T-helper 1 cell (primary cell): Measurements from ENCODE around the gene DNAJC16.
"Not testable (repeated sequence)": the region's sequence is repeated elsewhere in the genome, so short reads cannot be mapped to it uniquely, and the experiment has no call there.

Experiments
- DNase-seq, 5 donors: peaks; one replicate each; pipeline ENCODE4 v3.0.0-alpha.2; 2012 to 2020

The DNAJC16 gene

DNA sequence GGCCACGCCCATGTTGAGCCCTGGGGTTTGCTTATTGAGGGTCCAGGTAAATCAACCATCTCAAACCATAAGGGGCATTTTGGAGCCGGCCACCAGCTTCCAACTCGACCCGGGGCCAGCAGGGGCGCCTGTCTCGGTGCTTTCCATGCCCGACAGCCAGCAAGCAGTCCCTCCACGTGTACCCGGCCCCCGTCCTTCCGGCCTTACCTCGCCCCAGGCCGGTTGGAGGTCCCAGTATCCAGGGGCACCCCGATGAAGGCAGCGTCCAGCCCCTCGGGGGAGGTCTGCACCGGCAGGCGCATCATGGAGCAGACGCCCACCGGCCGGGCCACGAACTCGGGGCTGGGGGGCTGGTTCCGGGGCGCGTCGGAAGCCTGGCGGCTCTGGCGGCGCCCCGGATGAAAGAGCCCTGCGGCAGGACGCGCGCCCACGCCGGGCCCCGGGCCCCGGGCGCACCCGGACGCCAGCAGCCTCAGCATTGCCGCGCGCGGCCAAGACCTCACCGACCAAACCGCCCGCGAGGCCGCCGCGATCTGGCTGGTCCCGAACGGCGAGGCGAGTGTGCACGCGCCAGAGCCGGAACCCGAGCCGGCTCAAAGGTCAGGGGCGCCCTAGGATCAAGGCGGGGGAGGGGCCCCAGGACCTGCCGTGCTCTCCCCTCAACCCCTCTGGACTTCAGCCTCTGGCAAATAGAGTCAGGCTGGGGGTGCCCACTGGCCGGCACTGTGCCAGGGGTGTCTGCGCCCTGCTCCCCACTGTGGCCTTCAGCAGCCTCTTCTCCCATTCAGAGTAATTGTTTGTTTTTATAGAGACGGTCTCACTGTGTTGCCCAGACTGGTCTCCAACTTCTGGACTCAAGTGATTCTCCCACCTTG lies 58.1 kb downstream of the DNAJC16 start, which contains the start of gene AGMAT:
TSS of gene AGMAT (minus strand) at position 563 of the 875 bp plus-strand sequence. CDS start at position 479, 84 bp downstream.
- DNase-seq, result peak in 4 of 5 donors; percentile 15 to 71 (median 34)

DNA sequence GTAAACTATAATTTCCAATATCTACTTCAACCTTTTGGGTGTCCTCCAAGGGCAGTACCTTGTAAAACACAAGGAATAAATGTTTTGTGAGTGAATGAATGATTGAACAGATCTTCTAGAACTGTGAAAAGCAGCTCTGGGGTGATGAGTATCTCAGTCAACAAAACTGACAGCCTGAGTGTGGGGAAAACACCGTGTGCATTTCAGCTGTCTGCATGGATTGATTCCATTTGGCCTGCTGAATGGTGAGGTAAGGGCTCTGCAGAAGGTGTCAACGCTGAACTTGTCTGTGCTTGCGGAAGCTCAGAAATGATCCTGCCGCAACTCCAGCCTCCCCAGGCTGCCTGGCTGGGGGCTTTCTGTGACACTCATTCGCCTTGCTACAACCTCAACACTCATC lies 65.6 kb downstream of the DNAJC16 start:
- no peak for DNase-seq

DNA sequence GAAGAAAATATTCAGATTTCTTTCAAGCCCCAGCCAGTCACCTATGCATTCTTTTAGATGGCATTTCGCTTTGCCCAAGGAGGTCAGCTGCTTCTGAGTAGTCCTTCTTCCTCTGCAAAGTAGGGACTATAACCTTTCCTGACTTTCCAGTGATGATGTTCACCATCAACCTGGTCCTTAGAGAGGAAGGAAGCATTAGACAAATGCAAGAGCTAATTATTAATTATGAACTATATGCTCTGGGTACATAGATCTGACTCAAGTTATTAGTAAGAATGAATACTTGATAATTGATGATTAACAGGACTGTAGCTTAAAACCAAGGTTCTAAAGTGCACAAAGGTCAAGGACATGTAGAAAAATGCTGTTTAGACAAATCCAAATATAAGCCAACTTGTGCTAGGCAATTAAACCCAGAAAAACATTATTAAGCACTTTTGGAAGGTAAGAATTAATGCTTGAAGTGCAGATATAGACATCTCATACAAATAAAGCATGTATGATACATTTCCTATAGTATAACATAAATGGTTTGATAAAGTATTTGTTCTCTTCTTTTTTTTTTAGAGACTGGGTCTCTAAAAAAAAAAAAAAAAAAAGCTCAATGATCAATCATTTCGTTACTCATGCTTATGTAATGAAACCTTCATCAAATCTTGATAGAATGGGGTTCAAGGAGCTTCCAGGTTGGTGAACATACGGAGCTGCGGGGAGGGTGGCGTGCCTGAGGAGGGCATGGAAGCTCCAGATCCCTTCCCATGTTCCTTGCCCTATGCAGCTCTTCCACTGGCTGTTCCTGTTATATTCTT lies 69.4 kb downstream of the DNAJC16 start:
- no peak for DNase-seq

DNA sequence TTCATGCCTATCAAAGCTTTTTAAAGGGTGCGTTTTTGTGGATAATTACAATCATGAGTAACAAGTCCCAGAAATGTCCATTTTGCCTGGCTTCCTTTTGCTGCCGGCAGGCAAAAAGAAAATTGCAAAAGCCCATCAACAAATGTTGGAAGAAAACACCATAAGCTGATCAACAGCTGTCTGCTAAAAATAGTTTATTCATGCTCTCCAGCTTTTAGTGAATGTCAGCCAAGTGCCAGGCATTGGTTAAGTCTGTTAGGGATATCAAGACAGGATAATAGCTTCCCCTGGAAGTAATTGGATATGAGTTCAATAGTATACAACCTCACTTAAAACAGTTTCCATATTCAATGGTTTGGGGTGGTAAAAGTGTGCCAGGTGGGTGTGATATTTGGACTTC lies 71.8 kb downstream of the DNAJC16 start:
- DNase-seq, result no peak

DNA sequence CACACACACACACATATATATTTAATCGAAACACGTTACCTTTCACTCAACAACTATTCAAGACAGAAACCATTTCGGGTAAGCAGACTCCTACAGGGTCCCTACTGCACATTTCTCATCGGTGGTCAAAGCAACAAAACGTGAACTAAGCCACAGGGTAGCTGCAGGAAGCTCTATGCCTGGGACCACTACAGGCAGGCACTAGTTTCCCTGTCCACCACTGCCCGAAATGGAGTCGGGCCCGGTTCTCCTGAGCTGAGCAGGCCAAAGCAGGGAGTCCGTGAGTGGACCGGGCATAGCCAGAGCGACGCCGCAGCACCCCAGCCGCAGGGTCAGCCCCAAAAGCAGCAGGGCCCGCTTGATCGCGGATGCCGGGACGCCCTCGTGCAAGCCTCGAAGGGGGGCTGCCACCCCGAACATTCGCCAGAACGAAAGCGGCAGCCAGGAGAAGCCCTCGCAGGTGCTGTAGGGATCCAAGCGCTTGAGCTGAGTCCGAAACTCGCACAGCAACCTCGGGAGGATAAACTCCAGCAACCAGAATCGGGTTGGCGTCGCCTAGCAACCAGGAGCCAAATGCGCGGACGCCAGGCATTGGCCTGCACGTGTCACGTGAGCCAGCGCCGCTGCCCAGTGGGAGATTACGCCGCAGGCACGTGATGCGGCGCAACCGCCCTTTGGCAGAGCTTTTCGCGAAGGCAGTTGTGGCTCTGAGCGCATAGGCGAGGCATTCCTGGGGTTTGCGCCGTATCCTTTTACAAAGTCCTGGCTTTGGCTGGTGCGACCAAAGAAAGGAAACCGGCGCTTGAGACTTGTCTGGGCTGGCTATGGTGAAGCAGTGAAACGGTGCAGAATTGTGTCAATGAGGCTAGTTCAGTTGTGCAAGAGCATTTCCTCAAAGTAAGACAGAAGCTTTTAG lies 76.7 kb downstream of the DNAJC16 start:
- peak; percentile 79 to 95 (median 90) for DNase-seq

DNA sequence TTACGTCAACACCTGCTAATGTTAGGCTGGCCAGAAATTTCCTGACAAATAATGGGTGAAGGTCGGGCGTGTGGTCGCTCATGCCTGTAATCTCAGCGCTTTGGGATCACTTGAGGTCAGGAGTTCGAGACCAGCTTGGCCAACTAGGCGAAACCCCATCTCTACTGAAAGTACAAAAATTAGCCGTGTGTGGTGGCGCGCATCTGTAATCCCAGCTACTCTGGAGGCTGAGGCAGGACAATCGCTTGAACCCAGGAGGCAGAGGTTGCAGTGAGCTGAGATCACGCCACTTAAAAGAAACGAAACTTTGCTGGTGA lies 77.3 kb downstream of the DNAJC16 start:
- DNase-seq, result not testable (repeated sequence)

DNA sequence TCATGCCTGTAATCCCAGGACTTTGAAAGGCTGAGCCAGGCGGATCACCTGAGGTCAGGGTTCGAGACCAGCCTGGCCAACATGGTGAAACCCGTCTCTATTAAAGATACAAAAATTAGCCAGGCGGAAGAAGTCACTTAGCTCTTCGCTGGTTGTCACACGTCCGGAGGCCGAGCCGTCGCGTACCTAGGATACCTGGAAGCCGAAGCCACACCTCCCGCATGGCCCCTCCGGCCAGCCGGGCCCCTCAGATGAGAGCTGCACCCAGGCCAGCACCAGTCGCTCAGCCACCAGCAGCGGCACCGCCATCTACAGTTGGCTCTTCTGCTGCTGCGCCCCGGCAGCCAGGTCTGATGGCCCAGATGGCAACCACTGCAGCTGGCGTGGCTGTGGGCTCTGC lies 77.8 kb downstream of the DNAJC16 start:
- DNase-seq, result not testable (repeated sequence)

DNA sequence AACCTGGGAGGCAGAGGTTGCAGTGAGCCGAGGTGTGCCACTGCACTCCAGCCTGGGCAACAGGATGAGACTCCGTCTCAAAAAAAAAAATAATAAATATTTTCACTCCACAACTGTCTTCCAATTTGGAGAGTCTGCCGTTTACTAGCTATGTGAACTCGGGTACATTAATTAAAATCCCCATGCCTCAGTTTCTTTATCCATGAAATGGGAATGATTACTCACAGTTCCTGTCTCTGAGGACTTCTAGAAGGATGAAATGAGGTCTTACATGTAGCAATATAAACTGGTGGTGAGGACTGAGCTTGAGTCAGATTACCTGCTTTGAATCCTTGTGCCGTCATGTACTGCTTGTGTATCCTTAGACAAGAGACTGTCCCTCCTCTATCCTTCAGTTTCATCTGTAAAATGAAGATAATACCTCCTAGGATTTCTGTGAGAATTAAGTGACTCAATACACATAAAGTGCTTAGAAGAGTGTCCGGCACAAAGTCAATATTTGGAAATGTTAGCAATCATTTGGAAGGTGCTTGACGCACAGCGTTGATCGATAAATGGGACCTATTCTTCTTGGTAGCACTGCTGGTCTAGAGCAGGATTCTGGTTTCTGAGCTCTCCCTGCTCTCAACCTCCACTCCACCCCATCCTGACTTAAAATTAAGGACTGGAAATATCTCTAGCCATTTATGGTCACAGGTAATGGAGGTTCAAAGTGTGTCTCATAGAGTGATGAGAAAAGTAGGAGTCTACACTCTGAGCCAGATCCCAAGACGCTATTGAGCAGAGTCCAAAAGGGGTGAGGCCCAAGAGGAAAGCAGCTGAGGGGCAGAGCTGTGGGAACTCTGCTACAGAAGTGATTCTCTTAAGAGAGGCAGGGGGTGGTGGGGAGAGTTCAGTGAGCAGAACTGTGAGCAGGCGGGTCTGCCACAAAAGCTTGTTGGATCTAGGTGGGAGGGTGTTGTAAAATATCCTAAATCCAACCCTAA lies 79.0 kb downstream of the DNAJC16 start:
- DNase-seq, result no peak

DNA sequence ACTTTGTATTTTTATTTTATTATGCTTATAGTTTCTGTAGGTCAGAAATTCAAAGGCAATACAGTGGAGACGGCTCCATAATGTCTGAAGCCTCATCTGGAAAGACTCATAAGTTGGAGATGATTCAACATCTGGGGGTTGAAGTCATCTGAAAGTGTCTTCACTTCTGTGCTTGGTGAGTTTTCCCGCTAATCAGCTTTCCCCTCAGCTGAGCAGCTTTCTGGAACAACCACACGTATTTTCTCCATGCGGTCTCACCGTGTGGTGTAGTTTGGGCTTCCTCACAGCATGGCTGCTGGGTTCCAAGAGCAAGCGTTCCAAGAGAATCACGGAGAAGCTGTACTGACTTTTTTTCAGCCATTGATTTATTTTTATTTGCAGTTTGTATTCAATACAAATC lies 83.0 kb downstream of the DNAJC16 start:
- no peak for DNase-seq

DNA sequence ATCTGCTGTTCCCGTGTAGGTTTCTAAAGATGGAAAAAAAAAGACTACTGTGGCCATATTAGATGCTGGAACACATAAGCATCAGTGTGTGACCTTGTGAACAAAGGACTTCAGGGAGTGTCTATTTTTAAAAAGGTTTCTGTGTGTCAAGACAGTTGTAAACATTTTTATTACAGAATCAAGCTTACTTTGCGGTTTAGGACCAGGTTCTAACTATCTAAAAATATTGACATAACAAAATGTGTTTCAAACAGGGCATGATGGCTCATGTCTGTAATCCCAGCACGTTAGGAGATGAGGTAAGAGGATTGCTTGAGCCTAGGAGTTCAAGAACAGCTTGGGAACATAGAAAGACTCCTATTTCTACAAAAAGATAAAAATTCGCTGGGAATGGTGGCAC lies 83.5 kb downstream of the DNAJC16 start:
- DNase-seq, result no peak

DNA sequence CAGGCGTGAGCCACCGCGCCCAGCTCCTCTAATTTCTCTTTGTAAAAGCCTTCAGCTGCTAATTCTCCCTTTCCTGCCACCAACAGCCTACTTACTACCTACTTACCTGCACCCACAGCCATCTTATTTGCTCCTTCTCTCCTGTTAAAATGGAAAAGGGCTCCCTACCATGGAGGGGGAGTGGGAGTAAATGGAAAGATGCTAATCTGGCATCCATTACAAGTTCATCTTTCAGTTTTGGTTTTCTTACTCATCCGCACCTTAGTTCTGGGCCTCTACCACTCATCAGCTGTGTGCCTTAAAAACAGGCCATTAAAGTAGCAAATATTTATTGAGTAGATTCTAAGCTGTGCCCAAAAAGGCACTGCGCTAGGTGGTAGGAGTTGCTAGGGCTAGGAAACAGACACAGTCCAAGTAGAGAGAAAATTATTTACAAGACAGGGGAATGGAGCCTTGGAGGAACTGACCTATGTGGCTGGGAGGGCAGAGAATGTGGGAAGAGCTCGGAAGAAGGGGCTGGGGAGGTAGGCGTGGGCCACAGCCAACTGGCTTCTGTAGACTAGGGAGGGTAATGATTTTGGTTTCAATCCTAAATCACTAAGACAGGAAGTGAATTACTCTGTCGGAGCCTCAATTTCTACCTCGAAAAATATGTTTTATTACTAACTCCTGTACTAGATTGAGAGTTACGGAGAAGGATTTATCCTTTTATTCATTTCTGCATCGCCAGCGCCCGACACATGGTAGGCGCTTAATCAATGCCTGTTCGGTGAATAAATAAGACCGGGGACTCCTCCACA lies 89.9 kb downstream of the DNAJC16 start:
- no peak for DNase-seq

DNA sequence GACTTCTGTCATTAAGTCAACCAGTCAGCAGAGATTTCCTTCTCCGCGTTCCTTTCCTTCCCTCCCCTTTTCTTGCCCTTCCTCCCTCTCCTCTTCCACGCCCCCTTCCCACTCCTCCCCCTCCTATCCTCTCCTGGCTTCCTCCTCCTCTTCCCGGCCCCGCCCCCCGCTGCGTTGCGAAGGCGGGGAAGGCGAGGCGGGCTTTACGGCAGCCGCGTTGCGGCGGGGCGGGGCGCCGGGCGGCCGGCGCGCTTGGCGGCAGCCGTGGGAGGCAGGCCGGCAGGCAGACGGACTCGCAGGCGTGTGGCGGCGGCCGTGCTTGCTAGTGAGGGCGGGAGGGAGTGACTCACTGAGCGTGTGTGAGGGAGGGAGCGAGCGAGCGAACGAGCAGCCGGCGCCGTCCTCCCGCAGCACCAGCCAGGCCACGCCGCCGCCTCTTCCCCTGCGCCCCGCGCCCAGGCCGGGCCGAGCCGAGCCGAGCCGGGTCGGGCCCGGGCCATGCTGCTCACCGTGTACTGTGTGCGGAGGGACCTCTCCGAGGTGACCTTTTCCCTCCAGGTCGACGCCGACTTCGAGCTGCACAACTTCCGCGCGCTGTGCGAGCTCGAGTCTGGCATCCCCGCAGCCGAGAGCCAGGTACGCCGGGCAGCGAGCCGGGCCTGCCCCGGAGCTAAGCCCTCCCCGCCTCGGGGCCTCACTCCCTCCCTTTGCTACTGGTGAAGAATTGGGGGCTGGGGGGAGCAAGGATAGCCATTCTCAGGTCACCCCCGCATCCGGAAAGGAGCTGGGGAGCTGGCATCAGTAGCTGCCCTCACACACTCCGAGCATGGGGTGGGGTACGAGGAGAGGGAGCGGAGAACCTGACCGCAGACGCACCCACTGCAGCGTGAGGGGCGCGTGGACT lies 90.8 kb downstream of the DNAJC16 start, which contains the start of gene DDI2:
TSS of gene DDI2 (plus strand) at position 286 of the 904 bp plus-strand sequence. CDS start at position 499, 213 bp downstream.
- peak; percentile 90 to 96 (median 92) for DNase-seq

DNA sequence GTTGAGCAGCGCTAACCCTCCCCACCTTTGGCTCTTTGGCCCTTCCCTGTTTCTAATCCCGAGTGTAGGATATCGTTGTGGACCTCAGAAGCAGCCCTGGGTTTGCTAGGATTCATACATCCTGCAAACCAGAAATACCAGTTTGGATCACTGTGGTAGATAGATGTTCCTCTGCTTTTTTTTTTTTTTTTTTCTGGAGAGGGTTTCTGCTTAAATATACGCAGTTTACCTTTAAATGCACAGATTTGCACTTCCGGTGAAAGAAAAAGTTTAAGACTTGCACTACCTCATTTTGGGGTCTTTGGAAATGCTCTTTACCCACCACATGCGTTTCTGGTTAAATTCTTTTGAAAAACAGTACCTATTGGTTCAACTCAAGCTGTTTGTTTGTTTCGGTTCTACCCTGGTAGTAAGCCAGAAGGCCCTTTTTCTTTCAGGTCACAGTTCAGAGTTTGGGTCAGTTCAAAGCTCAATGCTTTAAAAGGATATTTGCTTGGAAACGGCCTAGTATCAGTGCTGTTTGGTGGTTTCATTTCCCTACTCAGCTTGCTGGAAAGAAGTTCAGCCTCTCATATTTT lies 91.5 kb downstream of the DNAJC16 start:
- DNase-seq, result peak in 1 of 5 donors; percentile 16

DNA sequence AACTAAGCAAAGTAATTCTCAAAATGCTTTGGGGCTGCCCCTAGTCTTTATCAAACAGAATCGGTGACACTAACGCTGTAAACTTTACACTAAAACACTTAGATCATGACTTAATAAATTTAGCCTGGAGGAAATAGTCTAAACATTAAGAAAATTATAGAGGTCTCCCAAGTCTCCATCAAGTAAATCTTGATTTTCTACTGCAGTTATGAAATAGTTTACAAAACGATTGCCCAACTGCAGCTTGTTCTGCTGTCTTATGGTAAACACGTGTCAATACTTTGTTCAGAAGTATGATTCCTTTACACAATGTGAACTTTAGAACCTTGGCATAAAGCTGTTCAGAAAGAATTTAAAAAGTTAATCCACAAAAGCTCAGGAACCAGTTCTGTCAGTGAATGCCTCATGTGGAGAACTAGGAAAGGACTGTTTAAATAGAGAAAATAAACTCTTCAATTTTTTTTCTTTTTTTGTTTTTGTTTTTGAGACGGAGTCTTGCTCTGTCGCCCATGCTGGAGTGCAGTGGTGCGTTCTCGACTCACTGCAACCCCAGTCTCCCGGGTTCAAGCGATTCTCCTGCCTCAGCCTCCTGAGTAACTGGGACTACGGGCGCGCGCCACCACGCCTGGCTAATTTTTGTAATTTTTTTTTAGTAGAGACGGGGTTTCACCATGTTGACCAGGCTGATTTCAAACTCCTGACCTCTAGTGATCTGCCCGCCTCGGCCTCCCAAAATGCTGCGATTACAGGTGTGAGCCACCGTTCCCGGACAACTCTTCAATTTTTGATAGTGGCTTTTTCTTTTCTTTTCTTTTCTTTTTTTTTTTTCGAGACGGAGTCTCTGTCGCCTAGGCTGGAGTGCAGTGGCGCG lies 92.2 kb downstream of the DNAJC16 start:
- no peak for DNase-seq

DNA sequence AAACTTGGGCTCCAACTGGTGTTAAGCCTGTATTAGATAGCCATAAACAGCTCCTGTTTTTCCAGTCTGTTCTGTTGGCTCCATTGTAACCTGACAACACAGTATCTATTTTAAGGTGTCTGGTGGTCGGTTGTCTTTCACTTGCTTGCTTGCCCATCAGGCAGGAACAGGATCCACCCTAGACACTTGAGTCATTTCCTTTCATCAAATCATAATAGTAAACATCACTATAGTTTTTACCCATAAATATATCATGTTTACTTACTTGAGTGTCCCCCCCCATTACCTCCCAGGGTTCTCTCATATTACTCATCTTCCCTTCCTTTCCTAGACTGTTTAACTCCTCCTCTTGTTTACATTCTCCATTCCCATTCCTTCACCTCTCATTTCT lies 93.5 kb downstream of the DNAJC16 start:
- DNase-seq, result peak in 1 of 5 donors; percentile 45

DNA sequence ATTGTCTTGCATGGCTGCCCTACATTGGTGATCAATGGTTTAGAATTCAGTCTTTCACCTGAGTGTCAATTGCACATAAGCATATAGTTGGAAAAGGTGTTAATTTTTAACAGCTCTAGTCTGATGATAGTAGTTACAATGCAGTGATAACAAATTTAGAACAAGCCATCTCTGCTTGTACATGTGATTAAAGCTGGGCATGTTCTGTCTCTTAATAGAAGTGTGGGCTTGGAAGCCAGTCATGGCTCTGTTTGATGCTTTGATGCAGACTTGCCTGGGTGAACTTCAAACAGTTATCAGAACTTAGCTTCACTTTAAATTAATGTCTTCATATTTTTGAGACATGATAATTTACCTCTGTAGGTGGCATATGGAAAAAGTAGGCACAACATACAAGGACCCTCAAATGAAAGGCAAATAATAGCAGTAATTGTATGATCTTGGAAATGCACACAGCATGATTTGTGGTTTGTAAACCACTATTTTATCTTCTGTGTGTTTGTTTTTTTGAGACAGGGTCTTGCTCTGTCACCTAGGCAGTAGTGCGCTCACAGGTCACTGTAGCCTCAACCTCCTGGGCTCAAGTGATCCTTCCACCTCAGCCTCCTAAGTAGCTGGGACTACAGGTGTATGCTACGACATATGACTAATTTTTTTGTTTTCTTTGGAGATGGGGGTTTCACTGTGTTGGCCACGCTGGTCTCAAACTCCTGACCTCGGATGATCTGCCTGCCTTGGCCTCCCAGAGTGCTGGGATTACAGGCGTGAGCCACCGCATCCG lies 94.4 kb downstream of the DNAJC16 start:
- DNase-seq, result no peak

DNA sequence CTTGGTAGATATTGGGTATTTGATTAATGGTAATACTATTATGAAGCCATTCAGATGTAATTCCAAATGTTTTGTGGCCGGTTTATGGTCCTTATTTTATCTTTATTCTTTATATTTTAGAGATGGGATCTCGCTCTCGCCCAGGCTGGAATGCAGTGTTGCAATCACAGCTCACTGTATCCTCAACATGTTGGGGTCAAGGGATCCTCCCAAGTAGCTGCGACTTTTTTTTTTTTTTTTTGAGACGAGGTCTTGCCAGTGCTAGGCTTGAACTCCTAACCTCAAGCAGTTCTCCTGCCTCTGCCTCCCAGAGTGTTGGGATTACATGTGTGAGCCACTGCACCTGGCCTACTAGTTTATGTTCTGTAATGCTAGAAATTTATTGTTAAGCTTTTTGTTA lies 95.3 kb downstream of the DNAJC16 start:
- DNase-seq, result no peak
